Measurements from ENCODE around the gene USP21.

USP21 gene

DNA sequence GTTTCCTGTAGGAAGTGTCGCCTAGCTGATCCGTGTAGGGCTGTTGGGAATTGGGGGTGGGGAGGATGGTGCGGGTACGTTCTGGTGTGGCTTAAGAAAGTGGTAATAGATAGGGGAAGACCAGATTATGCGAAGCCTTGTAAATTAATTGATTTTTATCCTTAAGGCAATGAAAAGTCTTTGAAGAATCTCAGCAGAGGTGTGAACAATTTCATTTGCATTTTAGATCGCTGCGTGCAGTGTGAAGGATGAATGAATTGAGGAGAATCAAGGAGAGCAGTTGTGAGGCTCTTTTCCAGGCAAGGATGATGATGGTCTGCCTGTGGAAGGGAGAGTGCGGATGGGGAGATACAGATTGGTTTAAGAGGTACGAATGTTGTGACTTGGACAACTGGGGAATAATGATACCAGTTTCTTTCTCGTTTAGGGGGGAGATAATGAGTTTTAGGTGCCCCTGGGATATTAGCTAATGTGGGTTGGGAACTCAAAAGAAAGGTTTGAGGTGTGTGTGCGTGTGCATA is 26.0 kb upstream of the USP21 start:
- DNase-seq (ENCODE audit: low read depth, low spot score), result no peak

DNA sequence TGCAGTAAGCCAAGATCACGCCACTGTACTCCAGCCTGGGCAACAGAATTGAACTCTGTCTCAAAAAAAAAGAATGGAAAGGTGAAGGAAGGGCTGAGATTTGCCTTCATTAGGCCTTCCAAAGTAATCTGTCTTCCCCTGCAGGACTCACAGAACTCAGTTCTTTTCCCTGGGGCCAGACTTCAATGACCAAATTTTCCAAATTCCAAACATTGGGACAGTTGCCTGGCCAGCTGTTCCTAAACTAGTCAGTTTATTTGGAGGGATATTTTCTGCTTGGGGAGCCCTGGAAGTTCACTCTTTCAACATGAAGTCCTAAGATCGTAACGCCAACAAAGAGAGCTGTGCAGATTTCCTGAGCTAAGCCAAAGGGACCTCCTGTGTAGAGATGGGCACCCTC is 21.4 kb upstream of the USP21 start:
- no peak for DNase-seq (ENCODE audit: low read depth, low spot score)

DNA sequence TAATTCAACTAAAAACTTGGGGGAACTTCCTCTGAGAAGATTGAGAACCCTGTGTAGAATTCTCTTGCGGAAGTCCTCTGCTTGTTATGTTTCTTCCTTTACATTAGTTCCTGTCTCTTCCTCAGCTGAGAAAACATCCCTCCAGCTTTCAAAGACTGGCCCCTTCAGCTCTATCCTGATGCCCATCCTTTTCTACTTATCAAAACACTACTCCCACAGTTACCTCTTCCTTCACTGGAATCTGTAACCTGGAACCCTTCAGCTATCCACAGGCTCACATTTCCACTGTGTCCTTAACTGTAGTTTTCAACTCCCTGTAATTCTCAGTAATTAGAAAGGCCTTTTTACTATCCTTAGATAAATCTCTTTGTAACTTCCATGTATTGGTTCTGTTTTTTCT is 20.9 kb upstream of the USP21 start:
- DNase-seq (ENCODE audit: low read depth, low spot score), result no peak

DNA sequence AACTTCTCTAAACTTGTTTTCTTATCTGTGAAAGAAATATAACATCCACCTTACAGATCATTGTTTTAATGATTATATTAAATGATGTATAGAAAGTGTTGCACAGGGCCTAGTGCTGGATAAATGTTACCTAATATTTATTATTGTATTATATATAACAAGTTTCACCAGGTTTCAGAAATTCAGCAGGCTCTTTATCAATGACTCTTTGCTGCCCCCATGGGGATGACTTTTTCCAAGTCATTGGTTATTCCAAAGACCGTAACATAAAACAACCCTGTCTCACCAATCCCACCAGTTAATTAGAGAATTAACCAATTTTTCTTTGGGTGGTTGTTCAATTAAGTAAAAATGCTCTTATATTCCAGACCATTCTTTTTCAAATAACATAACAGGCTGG is 19.5 kb upstream of the USP21 start:
- no peak for DNase-seq (ENCODE audit: low read depth, low spot score)

DNA sequence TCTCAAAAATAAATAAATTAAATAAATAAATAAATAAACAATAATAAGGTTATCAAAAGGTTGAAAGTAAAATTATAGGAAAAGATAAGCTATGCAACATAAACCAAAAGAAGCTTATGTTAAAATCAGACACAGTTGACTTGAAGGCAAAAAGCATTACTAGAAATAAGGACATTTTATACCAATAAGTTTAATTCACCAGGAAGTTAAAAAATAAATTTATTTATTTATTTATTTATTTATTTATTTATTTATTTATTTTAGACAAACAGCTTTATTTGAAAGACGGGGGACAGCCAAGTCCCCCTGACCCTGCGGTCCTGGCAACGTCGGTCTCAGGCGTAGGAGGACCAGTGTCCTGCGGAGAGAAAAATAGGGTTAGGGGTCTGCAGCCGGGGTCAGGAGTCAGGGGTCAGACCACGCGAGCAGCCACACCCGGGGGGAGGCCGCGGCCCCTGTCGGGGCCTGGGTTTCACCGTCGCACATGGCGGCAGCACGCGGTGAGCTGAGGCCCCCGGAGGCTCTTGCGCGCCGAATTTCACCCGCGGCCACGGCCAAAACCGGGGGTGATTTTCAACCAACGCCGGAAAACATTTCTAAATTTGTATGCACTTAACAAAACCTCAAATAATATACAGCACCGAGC is 18.4 kb upstream of the USP21 start:
- no peak for DNase-seq (ENCODE audit: low read depth, low spot score)

DNA sequence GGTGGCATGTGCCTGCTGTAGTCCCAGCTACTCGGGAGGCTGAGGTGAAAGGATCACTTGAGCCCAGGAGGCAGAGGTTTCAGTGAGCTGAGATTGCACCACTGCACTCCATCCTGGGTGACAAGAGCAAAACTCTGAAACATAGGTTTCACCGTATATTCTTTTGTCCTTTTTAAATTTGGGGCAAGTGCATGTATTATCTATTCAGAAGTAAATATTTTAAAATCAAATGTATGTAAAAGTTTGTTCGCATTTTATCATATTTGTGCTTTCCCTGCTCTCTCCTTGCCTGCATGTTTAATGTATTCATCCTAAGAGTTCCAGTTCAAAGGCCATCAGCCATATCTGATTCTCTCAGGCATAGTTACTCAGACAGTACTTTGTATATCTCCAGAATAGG is 13.5 kb upstream of the USP21 start:
- no peak for DNase-seq (ENCODE audit: low read depth, low spot score)

DNA sequence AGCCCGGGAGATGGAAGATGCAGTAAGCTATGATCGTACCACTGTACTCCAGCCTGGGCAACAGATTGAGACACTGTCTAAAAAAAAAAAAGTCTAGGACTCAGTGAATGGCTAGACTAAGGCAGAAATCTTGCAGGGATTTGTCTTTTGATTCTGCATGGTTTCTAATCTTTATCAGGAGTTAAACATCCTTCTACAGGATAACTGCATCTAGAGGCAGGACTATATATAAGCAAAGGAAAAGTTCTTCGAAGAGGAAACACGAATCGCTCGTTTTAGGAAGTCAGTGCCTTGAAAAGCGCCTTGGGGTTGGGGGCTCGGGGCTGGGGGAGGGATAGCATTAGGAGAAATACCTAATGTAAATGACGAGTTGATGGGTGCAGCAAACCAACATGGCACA is 6.1 kb upstream of the USP21 start:
- DNase-seq (ENCODE audit: low read depth, low spot score), result no peak

DNA sequence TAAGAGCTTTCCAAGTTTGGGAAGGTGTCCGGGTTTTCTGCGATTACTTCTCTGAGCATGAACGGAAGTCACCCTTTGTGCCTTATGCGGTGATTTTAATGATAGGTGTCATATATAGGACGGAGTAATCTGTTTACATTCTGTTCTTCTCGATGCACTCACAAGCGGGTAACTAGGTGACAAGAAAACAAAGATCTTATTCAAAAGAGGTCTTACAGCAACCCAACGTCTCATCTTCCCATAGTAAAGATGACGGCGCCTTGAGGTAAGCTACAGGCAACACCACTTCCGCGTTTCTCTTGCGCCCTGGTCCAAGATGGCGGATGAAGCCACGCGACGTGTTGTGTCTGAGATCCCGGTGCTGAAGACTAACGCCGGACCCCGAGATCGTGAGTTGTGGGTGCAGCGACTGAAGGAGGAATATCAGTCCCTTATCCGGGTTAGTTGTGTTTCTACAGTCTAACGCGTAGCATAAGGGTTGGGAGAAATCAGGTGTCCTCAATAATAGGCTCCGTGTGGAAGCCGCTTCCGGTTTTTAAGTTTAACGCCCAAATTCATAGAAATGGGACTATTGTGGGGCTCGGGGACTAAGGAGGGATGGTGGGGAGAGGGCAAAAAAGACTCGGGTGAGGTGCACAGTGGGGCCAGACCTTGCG is 5.5 kb upstream of the USP21 start, which contains the start of gene UFC1:
TSS of gene UFC1 (plus strand) at position 297 of the 656 bp plus-strand sequence. CDS start at position 317, 20 bp downstream.
- DNase-seq (ENCODE audit: low read depth, low spot score), result peak; percentile 63

DNA sequence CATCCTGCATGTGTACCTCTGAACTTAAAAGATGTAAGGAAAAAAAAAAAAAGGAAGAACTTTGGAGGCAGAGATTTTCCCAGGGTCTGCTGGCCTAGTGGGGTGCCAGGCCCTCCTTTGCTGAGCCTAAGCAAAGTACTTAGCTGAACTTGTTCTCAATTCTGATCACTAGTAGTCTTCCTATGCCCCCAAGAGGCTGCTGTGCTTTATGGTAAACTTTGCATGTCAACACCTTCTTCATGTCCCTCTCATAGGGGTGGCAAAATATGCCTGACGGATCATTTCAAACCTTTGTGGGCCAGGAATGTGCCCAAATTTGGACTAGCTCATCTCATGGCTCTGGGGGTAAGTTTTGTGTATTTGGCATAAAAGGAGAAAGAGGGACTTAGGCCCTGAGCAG is 1.4 kb upstream of the USP21 start:
- no peak for DNase-seq (ENCODE audit: low read depth, low spot score)

DNA sequence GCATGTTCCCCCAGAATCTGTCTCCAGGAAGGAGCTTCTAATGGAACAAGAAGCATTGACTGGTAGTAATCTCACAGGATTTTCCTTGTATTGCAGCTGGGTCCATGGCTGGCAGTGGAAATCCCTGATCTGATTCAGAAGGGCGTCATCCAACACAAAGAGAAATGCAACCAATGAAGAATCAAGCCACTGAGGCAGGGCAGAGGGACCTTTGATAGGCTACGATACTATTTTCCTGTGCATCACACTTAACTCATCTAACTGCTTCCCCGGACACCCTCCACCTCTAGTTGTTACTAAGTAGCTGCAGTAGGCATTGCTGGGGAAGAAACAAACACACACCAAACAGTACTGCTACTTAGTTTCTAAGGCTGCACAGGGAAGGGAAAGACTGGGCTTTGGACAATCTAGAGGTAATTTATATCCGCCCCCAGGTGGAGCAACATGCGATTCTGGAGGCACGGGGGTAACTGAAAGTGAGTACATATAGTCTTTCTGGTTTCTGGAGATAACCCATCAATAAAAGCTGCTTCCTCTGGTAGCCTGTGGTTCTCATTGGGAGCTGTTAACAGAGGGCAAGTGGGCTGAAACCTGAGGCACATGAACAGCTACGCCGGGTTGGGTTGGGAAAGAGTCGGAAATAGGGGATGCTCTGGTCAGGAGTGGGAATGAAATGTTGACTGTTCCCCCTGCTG is 837 bp upstream of the USP21 start:
- no peak for DNase-seq (ENCODE audit: low read depth, low spot score)

DNA sequence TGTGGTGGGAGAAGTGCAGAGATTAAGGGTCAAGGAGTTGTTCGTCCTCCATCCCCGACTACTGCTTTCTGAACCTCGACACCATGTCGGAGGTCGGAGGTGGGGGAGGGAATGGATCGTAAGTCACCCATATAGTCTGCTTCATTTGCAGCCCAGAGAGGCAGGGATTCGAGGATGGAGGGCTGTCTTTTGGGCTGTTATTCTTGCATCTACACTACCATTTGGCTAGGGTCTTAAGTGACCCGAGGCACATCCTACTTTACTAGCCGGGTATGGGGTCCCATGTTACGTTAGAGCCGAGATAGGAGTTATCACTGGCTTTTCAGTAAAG is 578 bp downstream of the USP21 start:
- no peak for DNase-seq (ENCODE audit: low read depth, low spot score)

DNA sequence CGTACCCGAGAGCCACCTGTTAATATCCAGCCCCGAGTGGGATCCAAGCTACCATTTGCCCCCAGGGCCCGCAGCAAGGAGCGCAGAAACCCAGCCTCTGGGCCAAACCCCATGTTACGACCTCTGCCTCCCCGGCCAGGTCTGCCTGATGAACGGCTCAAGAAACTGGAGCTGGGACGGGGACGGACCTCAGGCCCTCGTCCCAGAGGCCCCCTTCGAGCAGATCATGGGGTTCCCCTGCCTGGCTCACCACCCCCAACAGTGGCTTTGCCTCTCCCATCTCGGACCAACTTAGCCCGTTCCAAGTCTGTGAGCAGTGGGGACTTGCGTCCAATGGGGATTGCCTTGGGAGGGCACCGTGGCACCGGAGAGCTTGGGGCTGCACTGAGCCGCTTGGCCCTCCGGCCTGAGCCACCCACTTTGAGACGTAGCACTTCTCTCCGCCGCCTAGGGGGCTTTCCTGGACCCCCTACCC is 1.4 kb downstream of the USP21 start:
- no peak for DNase-seq (ENCODE audit: low read depth, low spot score)

DNA sequence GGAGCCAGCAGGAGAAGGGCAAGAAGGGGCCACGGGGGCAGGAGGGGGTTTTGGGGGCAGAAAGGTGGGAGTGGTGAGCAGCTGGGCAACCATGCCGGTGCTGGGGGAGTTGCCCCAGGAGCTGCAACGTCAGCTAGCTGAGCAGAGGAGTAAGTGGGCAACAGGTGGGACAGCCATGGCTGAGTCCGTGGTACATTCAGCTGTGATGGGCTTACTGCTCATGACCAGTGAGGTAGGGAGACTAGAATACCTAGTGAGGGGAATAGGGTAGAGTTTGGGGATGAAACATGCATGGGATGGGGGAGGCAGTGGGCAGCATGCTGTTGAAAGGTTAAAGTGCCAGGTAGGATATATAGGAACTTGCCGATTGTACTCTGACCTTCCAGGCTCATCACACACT is 2.4 kb downstream of the USP21 start:
- DNase-seq (ENCODE audit: low read depth, low spot score), result no peak

DNA sequence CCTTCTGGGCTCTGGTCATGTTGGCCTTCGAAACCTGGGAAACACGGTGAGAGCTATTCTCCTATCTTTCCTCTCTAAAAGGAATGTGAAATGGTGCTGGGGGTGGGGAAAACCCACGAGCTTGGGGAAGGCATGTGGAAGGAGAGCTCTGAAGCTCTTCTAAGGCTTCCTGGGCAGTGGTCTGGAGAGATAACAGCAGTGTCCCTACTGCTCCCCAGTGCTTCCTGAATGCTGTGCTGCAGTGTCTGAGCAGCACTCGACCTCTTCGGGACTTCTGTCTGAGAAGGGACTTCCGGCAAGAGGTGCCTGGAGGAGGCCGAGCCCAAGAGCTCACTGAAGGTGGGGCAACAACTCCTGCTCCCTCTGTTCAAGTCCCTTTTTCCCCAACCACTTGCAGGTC is 2.8 kb downstream of the USP21 start:
- no peak for DNase-seq (ENCODE audit: low read depth, low spot score)

DNA sequence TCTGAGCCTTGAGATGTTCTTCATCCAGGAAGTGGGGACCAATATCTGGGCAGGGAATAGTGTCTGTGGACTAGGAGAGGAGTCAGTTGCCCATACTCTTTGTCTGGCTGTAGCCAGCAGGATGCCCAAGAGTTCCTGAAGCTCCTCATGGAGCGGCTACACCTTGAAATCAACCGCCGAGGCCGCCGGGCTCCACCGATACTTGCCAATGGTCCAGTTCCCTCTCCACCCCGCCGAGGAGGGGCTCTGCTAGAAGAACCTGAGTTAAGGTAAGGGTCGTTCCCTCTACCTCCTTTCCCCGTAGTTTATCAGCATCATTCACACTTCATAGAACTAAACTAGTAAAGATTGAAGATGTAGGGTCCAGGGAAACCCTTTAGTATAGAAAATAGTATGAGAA is 3.5 kb downstream of the USP21 start:
- no peak for DNase-seq (ENCODE audit: low read depth, low spot score)

DNA sequence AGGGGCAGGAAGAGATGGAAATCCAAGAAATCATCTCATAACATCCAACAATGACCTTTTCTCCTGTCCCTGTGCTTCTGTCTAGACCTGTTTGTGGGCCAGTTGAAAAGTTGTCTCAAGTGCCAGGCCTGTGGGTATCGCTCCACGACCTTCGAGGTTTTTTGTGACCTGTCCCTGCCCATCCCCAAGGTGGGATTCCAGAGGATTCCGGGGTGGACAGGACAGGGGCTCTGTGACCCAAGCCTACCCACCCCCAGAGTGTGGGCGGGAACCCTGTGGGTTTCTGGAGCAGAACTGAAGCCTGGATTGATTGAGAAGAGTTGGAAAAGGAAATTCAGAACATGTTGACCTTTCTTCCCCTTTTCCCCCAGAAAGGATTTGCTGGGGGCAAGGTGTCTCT is 4.5 kb downstream of the USP21 start:
- no peak for DNase-seq (ENCODE audit: low read depth, low spot score)

DNA sequence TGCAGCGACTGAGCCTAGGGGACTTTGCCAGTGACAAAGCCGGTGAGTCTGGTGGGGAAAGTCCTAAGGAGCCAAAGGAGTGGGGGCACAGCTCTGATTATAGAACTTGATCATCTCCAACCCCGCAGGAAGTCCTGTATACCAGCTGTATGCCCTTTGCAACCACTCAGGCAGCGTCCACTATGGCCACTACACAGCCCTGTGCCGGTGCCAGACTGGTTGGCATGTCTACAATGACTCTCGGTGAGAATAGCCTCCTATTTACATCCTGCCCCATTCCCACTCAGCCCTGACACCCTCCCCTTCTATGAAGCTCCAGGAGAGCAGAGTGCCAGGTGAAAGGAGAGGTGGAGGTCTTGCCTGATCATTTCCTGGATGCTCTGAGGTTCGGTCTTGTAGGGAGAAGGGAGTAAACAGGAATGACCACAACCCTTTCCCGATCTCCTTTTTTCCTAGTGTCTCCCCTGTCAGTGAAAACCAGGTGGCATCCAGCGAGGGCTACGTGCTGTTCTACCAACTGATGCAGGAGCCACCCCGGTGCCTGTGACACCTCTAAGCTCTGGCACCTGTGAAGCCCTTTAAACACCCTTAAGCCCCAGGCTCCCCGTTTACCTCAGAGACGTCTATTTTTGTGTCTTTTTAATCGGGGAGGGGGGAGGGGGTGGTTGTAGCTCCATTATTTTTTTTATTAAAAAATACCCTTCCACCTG is 5.8 kb downstream of the USP21 start:
- DNase-seq (ENCODE audit: low read depth, low spot score), result no peak

DNA sequence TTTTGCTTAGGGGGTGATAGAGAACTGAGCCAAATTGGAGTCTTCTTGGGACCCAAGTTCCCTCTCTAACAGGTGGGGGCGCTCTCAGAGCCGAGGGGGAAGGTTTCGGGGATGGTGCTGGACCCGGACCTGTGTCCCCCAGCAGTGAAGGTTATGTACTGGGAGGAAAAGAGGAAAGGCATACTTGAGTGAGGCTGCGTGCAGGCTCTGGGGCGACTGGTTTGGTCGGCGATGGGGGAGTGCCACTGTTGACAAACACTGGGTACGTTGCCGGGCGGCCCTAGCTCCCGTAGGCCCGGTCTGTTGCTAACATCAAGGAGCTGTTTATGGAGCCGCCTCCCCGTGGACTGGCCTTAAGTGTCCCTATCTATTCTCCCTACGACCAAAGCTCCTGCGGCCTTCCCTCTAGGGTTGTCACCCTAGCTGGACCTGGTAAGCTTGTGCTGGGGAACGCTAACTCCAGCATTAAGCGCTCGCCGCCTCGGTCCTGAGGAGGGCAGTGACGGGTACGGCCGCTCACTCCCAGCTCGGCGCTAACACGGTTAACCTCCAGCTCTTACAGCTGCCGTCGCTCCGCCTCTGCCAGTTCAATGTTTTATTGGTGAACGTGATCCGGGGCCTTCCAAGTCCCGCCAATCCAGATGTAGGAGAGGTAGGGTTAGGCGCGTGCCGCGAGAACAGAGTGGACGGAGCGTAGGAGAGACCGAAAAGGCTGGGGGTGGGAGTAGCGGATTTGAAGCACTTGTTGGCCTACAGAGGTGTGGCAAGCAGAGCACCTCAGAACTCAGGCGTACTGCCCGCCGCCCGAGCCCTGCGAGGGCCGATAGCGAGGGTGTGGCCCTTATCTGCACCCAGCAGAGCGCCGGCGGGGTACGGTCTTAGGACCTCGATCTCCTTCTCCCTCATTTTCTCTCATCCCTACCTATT is 6.7 kb downstream of the USP21 start, which contains the start of gene PPOX:
TSS of gene PPOX (plus strand) at position 685 of the 927 bp plus-strand sequence. CDS start 422 bp downstream, outside the sequence.
- DNase-seq (ENCODE audit: low read depth, low spot score), result peak; percentile 87

DNA sequence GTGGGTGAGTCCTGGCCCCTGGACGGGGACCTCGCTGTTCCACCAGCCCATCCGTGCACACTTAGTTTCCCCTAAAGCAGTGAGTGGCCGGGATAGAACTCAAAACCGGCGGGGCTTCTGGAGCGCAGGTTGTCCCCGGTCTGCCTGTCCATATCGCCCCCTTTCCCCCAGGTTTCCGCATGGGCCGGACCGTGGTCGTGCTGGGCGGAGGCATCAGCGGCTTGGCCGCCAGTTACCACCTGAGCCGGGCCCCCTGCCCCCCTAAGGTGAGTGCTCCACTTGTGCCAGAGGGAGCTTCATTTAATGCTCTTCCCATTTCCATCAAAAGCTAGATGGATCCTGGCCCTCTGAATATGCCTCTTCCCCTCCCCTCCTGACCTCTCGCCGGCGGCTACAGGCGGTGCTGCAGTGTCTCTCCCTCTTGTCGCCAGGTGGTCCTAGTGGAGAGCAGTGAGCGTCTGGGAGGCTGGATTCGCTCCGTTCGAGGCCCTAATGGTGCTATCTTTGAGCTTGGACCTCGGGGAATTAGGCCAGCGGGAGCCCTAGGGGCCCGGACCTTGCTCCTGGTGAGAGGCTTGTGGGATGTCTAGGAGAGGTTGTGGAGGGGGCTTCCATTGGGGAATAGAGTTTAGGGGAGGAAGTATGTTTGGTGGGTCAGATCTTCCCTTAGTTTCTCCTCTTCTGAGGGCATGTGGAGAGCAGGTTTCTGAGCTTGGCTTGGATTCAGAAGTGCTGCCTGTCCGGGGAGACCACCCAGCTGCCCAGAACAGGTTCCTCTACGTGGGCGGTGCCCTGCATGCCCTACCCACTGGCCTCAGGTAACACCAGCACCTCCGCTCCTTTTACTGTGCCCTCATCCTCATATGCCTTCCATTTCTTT is 7.6 kb downstream of the USP21 start:
- DNase-seq (ENCODE audit: low read depth, low spot score), result no peak

DNA sequence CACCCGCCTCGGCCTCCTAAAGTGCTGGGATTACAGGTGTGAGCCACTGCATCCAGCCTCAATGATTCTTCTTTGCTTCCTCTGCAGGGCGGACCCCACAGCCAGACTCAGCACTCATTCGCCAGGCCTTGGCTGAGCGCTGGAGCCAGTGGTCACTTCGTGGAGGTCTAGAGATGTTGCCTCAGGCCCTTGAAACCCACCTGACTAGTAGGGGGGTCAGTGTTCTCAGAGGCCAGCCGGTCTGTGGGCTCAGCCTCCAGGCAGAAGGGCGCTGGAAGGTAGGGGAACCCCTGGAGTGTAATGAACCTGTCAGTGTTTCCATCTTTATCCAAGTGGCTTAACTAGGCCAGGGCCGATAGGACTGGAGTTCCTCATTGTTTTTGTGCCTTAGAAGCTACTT is 9.6 kb downstream of the USP21 start:
- DNase-seq (ENCODE audit: low read depth, low spot score), result no peak

Measured in activated CD4-positive, CD25-positive, alpha-beta regulatory T cell treated with anti-CD3 and anti-CD28 coated beads, Interleukin-2, amount 50 U/mL, for 16 hours (primary cell).